PC-3 (cell line): ENCODE data around the gene KIF13A.

ENCODE experiments used
- EZH2 ChIP-seq: fragments of 300-600 bp; sonication (generic); IDR thresholded peaks from one replicate; pipeline ENCODE4 v1.6.1; 2017; ENCODE audit warnings: antibody characterized with exemption, mild to moderate bottlenecking, low read length; ENCODE audit not compliant: unreplicated experiment
- TF ChIP-seq, protein P1 (sequence below): fragments of 300-600 bp; sonication (generic); conservative IDR thresholded peaks from 2 replicates; pipeline ENCODE4 v1.5.1; 2017; ENCODE audit warnings: antibody characterized with exemption, low read depth, mild to moderate bottlenecking, low read length

DNA sequence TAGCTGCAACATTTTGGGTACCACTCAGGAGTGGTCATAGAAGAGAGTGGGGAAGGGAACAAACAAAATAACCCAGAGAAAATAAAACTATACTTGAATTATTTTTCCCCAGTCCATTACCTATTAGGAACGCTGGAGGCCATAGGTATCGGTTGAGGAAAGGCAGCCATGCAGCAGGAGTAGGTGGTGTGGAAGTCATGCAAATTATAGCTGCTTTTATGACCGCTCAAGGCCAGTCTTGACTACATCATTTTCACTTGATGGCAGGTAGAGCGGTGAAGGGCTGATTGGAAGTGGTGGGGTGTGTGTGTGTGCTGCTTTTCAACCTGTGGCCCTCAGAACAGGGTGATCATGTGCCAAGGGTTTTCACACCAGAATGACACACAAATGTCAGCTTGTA, 36.5 kb upstream of the KIF13A start:
- TF ChIP-seq, protein P1, sequence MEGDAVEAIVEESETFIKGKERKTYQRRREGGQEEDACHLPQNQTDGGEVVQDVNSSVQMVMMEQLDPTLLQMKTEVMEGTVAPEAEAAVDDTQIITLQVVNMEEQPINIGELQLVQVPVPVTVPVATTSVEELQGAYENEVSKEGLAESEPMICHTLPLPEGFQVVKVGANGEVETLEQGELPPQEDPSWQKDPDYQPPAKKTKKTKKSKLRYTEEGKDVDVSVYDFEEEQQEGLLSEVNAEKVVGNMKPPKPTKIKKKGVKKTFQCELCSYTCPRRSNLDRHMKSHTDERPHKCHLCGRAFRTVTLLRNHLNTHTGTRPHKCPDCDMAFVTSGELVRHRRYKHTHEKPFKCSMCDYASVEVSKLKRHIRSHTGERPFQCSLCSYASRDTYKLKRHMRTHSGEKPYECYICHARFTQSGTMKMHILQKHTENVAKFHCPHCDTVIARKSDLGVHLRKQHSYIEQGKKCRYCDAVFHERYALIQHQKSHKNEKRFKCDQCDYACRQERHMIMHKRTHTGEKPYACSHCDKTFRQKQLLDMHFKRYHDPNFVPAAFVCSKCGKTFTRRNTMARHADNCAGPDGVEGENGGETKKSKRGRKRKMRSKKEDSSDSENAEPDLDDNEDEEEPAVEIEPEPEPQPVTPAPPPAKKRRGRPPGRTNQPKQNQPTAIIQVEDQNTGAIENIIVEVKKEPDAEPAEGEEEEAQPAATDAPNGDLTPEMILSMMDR = no peak
- no peak for TF ChIP-seq EZH2
